AG04449 (cell line): ENCODE measurements around the gene KIF18B.

ENCODE experiments used
- CTCF ChIA-PET: fragments of 350-600 bp; formaldehyde crosslinking; extraction: SDS; loops from one replicate; lab custom pipeline; 2021; ENCODE audit warnings: antibody characterized with exemption; lab: Yijun Ruan, JAX
- POLR2A ChIA-PET: fragments of 400-600, 350-600 bp; formaldehyde crosslinking; extraction: SDS; loops from one replicate; lab custom pipeline; 2020; ENCODE audit warnings: antibody characterized with exemption, inconsistent platforms; lab: Yijun Ruan, JAX
- DNase-seq: peaks from one replicate; pipeline ENCODE4 v3.0.0-alpha.2; 2010; ENCODE audit warnings: low read depth, low spot score
- H3K4me3 ChIP-seq: 2 replicates; pipeline ENCODE4 v1.5.1; 2011; ENCODE audit warnings: low read depth, mild to moderate bottlenecking, control low read depth, low read length
- TF ChIP-seq, protein P1 (sequence below): IDR thresholded peaks from one replicate; pipeline ENCODE4 v1.5.1; 2011; ENCODE audit warnings: mild to moderate bottlenecking, moderate library complexity, low read length, control low read depth, inconsistent platforms; ENCODE audit not compliant: insufficient read depth; ENCODE audit errors: missing control alignments

Gene KIF18B

DNA sequence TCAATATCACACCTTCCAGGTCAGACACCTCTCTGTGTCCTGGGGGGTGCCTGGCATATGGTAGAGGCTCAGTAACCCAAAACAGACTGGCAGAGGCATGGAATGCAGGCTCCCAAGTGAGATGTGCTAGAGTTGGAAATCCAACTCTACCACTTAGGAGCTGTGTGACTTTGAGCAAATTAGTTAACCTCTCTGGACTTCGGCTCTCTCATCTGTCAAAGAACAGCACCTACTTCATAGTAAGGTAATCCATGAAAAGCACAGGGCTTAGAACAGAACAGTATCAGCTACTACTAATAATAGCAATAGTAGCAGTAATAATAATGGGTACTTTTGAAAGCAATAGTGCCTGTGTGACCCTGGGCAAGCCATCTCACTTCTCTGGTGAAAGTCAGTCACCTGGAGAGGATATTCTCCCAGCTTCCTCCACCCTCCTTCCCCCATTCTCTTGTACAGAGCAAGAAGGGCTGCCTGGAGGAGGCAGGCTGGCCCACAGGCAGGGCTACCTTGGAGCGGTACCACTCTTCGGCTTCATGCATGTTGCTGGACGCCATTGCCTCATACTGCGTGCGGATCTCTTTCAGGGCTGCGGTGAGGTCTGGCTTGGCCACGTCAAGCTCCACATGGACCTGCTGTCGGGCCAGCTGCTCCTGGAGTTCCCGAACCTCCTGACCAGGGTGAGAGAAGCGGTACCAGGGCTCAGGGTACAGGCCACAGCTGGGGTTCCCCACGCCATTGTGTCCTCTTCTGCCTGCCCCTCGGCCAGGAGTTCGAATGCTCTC lies 34.6 kb downstream of the KIF18B start:
- CTCF ChIA-PET = interaction anchor here (0.8 to 22.1 kb wide), 5 partner anchors 7 to 223 kb away, joined by 4 to 673 read pairs (median 41); partner anchors contain the start of genes ACBD4 and EFTUD2
- no peak for DNase-seq
- TF ChIP-seq, protein P1, sequence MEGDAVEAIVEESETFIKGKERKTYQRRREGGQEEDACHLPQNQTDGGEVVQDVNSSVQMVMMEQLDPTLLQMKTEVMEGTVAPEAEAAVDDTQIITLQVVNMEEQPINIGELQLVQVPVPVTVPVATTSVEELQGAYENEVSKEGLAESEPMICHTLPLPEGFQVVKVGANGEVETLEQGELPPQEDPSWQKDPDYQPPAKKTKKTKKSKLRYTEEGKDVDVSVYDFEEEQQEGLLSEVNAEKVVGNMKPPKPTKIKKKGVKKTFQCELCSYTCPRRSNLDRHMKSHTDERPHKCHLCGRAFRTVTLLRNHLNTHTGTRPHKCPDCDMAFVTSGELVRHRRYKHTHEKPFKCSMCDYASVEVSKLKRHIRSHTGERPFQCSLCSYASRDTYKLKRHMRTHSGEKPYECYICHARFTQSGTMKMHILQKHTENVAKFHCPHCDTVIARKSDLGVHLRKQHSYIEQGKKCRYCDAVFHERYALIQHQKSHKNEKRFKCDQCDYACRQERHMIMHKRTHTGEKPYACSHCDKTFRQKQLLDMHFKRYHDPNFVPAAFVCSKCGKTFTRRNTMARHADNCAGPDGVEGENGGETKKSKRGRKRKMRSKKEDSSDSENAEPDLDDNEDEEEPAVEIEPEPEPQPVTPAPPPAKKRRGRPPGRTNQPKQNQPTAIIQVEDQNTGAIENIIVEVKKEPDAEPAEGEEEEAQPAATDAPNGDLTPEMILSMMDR = no peak
- POLR2A ChIA-PET = no interaction called here
- H3K4me3 ChIP-seq = no peak overlapping the region

DNA sequence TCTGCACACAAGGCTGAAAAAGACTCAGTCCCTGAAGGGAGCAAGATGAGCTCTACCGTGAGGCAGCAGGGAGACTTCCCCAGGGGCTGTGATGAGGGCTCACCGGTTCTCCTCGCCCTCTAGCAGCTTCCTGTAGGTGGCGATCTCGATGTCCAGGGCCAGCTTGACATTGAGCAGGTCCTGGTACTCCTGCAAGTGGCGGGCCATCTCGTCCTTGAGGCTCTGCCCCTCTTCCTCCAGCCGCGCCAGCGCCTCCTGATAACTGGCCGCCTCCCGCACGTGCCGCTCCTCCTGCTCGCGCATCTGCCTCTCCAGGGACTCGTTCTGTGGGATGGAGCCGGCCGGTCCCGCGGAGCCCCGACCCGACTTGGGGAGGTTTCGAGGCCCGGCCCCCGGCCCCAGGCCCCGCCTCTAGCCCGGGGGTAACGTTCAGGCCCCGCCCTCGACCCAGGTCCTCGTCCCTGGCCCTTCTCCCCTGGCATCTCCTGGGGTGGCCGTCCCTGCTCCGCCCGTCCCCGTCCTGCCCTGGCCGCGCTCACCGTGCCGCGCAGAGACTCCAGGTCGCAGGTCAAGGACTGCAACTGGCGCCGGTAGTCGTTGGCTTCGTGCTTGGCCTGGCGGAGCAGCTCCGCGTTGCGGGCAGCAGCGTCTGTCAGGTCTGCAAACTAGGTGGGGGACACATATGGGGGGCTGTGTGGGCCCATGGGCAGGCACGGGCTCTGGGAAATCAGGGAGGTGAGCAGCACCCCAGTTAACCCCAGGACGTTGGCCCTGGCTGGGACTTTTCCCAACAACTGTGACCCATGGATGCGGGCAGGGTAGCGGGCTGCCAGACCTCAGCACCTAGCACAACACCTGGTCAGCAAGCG lies 36.2 kb downstream of the KIF18B start:
- ChIA-PET CTCF (interaction anchor here (0.7 to 22.1 kb wide), 14 partner anchors 9 to 224 kb away, joined by 3 to 673 read pairs (median 4); partner anchors contain the start of genes ACBD4 and EFTUD2), POLR2A (interaction anchor here (0.9 kb wide), 1 partner anchor 10 kb away, joined by 4 read pairs; no protein-coding TSS in a partner anchor)
- TF ChIP-seq, protein P1 = peak; percentile 62
- no peak overlapping the region for H3K4me3 ChIP-seq
- no peak for DNase-seq

DNA sequence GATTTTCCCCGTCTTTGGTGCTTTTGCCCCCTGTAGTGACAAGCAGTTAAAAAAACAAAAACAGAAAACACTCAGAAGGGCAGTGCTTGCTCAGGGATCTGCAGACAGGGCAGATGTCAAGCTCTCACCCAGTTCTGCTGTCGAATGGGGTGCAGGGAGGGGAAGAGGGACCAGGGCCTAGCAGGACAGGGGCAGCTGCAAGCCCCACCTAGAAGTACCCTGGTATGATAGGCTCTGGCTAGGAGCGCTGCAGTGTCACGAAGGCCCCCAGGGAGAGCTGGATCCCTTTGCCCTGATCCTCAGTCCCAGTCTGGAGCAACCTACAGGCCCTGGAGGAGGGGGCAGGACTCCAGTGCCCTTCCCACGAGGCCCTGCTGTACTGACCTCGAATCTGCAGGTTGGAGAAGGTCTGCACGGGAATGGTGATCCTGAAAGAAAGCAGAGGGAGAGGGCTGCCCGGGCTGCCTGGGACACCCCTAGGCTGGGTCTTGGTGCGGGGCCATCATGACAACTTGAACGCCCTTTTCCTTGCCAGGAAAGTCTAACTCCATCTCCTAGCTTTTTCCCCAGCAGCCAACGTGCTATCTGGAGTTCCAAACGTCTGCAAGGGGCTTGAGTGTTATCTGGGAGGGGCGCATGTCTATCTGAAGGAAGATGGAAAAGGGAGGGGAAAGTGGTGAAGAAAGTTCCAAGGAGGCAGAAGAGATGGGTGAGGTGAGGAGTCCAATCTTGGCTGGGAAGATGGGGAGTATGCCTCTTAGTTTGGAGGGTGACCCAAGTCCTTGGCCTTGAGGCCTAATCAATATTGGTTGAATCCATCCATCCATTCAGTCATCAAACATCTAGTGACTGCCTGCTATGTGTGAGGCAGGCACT lies 37.1 kb downstream of the KIF18B start:
- no peak for DNase-seq
- ChIA-PET CTCF (interaction anchor here (0.7 to 22.1 kb wide), 17 partner anchors 10 to 225 kb away, joined by 3 to 673 read pairs (median 3); partner anchors contain the start of genes ACBD4 and EFTUD2), POLR2A (interaction anchor here (0.9 to 1.6 kb wide), 4 partner anchors 9 to 238 kb away, joined by 3 to 6 read pairs (median 4); partner anchors contain the start of genes EFTUD2 and HEXIM1)
- TF ChIP-seq, protein P1 = no peak
- no peak overlapping the region for H3K4me3 ChIP-seq

DNA sequence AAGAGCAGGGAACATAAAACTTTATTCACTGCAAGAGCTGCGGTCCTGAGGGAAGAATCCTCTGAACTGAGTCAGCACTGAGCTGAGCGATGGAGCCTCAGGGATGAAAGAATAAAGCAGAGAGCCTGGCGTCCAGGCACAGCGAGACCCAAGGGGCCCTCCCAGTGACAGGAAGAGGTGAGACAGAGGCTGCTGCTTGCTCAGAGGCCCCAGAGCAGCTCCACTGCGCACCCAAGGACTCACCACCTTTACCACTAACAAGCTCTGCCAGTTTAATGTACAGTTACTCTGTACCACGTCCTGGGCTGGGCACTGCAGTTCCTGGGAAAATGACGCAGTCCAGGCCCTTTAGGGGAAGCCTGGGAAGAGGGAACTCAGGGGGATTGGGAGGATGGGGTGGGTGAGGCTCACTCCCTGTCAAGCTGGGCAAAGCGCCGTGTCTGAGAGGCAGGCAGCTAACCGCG lies 37.9 kb downstream of the KIF18B start:
- peak; percentile 45 for DNase-seq
- TF ChIP-seq, protein P1 = no peak
- peak overlapping the region; percentile 32; the same call in 1 of the 2 replicates for H3K4me3 ChIP-seq
- ChIA-PET POLR2A (interaction anchor here (0.8 to 1.6 kb wide), 4 partner anchors 11 to 239 kb away, joined by 3 to 6 read pairs (median 4); partner anchors contain the start of genes C1QL1, EFTUD2 and HEXIM1), CTCF (interaction anchor here (0.8 to 22.1 kb wide), 11 partner anchors 9 to 226 kb away, joined by 3 to 673 read pairs (median 4); partner anchors contain the start of genes ACBD4 and EFTUD2)

- DNase-seq = no peak
- TF ChIP-seq, protein P1 = no peak
- CTCF ChIA-PET = interaction anchor here (0.8 to 22.1 kb wide), 5 partner anchors 8 to 227 kb away, joined by 3 to 673 read pairs (median 41); partner anchors contain the start of genes ACBD4 and EFTUD2
- no peak overlapping the region for H3K4me3 ChIP-seq
- POLR2A ChIA-PET = interaction anchor here (0.8 to 1.6 kb wide), 3 partner anchors 10 to 59 kb away, joined by 3 to 6 read pairs (median 4); partner anchors contain the start of genes C1QL1 and EFTUD2
Observed at GRCh38 chr17:44908761-44909326, 38.7 kb downstream of the KIF18B start.
